K562 (cell line): ENCODE measurements around the gene MOG. TPM values are rescaled to one million over a fixed set of nuclear protein-coding genes. Genes with fewer than 3 reads are reported as not detected.

Source experiments
- ATAC-seq: fragments of 200-7000 bp; cut with Tn5 transposase; 3 replicates; pipeline ENCODE4 v1.9.1; 2020; ENCODE audit warnings: moderate library complexity
- BruUV-seq: library from RNA; stranded (reverse); fragments of 400-500 nt; replicated peaks from 2 replicates; lab custom pipeline; 2021; lab: Mats Ljungman, UMichigan
- CTCF ChIA-PET: fragments of 300-600 bp; formaldehyde crosslinking; extraction: SDS; loops from one replicate; lab custom pipeline; 2021; ENCODE audit warnings: low intra/inter-chr PET ratio; lab: Yijun Ruan, JAX
- POLR2A ChIA-PET: fragments of 300-600, 350-650 bp; sonication (Branson Sonifier 250); formaldehyde crosslinking; extraction: SDS; loops from one replicate; lab custom pipeline; 2021; ENCODE audit warnings: antibody characterized with exemption, inconsistent platforms; lab: Yijun Ruan, JAX
- DNase-seq, 4 experiments: peaks; one replicate each; pipeline versions ENCODE4 v3.0.0 to v3.0.0-alpha.2; 2011 to 2018; ENCODE audit warnings: low spot score in 3 of 4, mixed read lengths in 3 of 4; ENCODE audit errors: extremely low read depth in 1 of 4
- FAIRE-seq: peaks from 2 replicates; lab custom pipeline; 2011; peaks lifted over from hg19 to GRCh38; lab: Jason Lieb, UNC
- H2AFZ ChIP-seq: 2 replicates; pipeline ENCODE4 v1.6.0; 2011; ENCODE audit warnings: low read depth, low read length, control low read depth, inconsistent platforms
- H3K27ac ChIP-seq: fragments of 200-600 bp; 3 replicates; pipeline ENCODE4 v1.8.0; 2011; ENCODE audit warnings: low read depth, mild to moderate bottlenecking, control low read depth, inconsistent platforms, low read length, moderate library complexity, mixed read lengths; ENCODE audit errors: extremely low read depth
- H3K27me3 ChIP-seq, 2 experiments: fragments of 300-600 bp in 1 of 2; 2 replicates in 1 of 2; 3 replicates in 1 of 2; pipeline versions ENCODE4 v1.6.0 to v1.8.0; 2011; ENCODE audit warnings: inconsistent platforms in 2 of 2, low read length in 2 of 2, mild to moderate bottlenecking in 1 of 2, mixed read lengths in 1 of 2, moderate library complexity in 1 of 2; ENCODE audit not compliant: control insufficient read depth in 2 of 2, insufficient read depth in 2 of 2
- H3K36me3 ChIP-seq: fragments of 300-600 bp; 3 replicates; pipeline ENCODE4 v1.8.0; 2011; ENCODE audit warnings: mild to moderate bottlenecking, low read length, inconsistent platforms; ENCODE audit not compliant: control insufficient read depth, insufficient read depth
- H3K4me1 ChIP-seq, 2 experiments: fragments of 200-600 bp in 1 of 2; replicated peaks in 1 of 2; 2 replicates in 1 of 2; 3 replicates in 1 of 2; pipeline versions ENCODE4 v1.5.1 to v1.8.0; 2011; ENCODE audit warnings: inconsistent platforms in 2 of 2, low read length in 2 of 2, mild to moderate bottlenecking in 1 of 2, mixed read lengths in 1 of 2, moderate library complexity in 1 of 2; ENCODE audit not compliant: control insufficient read depth in 2 of 2, insufficient read depth in 2 of 2
- H3K4me2 ChIP-seq: 2 replicates; pipeline ENCODE4 v1.6.1; 2011; ENCODE audit warnings: low read length, control low read depth, inconsistent platforms, mixed read lengths; ENCODE audit not compliant: insufficient read depth
- H3K4me3 ChIP-seq: fragments of 200-600 bp; sonication (generic), shearing (Covaris generic); 2 replicates; pipeline ENCODE4 v1.5.1; 2016; ENCODE audit warnings: control low read depth, inconsistent platforms
- H3K79me2 ChIP-seq: fragments of 200-600 bp; 3 replicates; pipeline ENCODE4 v1.8.0; 2011; ENCODE audit warnings: low read length, inconsistent platforms; ENCODE audit not compliant: control insufficient read depth, insufficient read depth
- H3K9ac ChIP-seq, 2 experiments: 2 replicates each; pipeline versions ENCODE4 v1.6.0 to v1.6.1; 2011; ENCODE audit warnings: low read depth in 2 of 2, low read length in 2 of 2, control low read depth in 1 of 2, inconsistent platforms in 1 of 2, mild to moderate bottlenecking in 1 of 2, mixed read lengths in 1 of 2; ENCODE audit not compliant: insufficient read depth in 1 of 2
- H3K9me1 ChIP-seq: one replicate; pipeline ENCODE4 v1.6.0; 2011; ENCODE audit warnings: inconsistent platforms, mild to moderate bottlenecking, low read length, moderate library complexity; ENCODE audit not compliant: control insufficient read depth, insufficient read depth
- H3K9me3 ChIP-seq: replicated peaks from 2 replicates; pipeline ENCODE4 v1.5.1; 2011; ENCODE audit warnings: low read depth, low read length, inconsistent platforms; ENCODE audit not compliant: control insufficient read depth, insufficient read depth
- H4K20me1 ChIP-seq: replicated peaks from 2 replicates; pipeline ENCODE4 v1.6.1; 2011; ENCODE audit warnings: low read length, inconsistent platforms, mixed read lengths; ENCODE audit not compliant: control insufficient read depth, insufficient read depth
- NR1H2 ChIP-seq: sonication (generic); formaldehyde crosslinking; IDR thresholded peaks from 2 replicates; pipeline ENCODE4 v1.4.0; 2020; ENCODE audit warnings: mild to moderate bottlenecking, missing genetic modification reagents
- POLR2AphosphoS5 ChIP-seq: IDR thresholded peaks from 2 replicates; pipeline ENCODE4 v1.6.1; 2011; ENCODE audit warnings: mild to moderate bottlenecking, low read depth, low read length, moderate library complexity; ENCODE audit not compliant: control insufficient read depth, insufficient read depth
- RBM25 ChIP-seq: fragments of 200-400 bp; formaldehyde crosslinking; IDR thresholded peaks from 2 replicates; pipeline ENCODE4 v1.6.1; 2018; ENCODE audit warnings: low read length, low read depth, moderate library complexity; ENCODE audit not compliant: severe bottlenecking
- SAFB2 ChIP-seq: fragments of 200-400 bp; formaldehyde crosslinking; IDR thresholded peaks from 2 replicates; pipeline ENCODE4 v1.6.1; 2018; ENCODE audit warnings: borderline replicate concordance, low read length, low read depth, moderate library complexity; ENCODE audit not compliant: severe bottlenecking
- TAF7 ChIP-seq: fragments of 450-650 bp; IDR thresholded peaks from 2 replicates; pipeline ENCODE4 v1.6.1; 2016; ENCODE audit warnings: missing genetic modification characterization, missing compliant biosample characterization
- ZNF274 ChIP-seq: IDR thresholded peaks from 2 replicates; pipeline ENCODE4 v1.6.1; 2011; ENCODE audit warnings: low read depth, mild to moderate bottlenecking, low read length, moderate library complexity, borderline replicate concordance
- WGBS: fragments of 100-300 bp; shearing (Covaris generic); methylation state at CpG from one replicate; pipeline ENCODE4 v1.1.6; 2016; ENCODE audit warnings: low coverage, mixed read lengths; ENCODE audit not compliant: insufficient coverage; ENCODE audit errors: missing lambda C conversion rate; 5-methylcytosine and 5-hydroxymethylcytosine counted together
- in situ Hi-C: fragments of 300-500 bp; cut with MboI; formaldehyde crosslinking; loops from 4 replicates; pipeline ENCODE4 v1.15.0; 2018; ENCODE audit warnings: inconsistent platforms, mixed read lengths
- intact Hi-C: fragments of 100-400 bp; cut with micrococcal nuclease; formaldehyde crosslinking; loops from 2 replicates; pipeline ENCODE4 v1.14.2; 2022
- polyA plus RNA-seq, 8 experiments: library from polyadenylated mRNA; depleted of rRNA in 4 of 8; stranded (reverse) in 5 of 8; unstranded in 3 of 8; fragments of >200 nt; fragmentation: Nextera tagmentation in 2 of 8; fragmentation: Illumina TruSeq in 1 of 8; extraction: Ambion mirVana in 2 of 8; extraction: Trizol in 1 of 8; gene quantifications; 2 replicates each; pipeline versions ENCODE4 v1.2.1 to v1.2.3, GENCODE V29; 2011 to 2014; ENCODE audit warnings: inconsistent platforms in 1 of 8, missing spikeins in 1 of 8
- total RNA-seq, 7 experiments: library from RNA; depleted of rRNA in 6 of 7; stranded (reverse); fragments of >200 nt in 6 of 7; fragmentation: Illumina TruSeq in 2 of 7; extraction: Trizol in 2 of 7; gene quantifications; 2 replicates each; pipeline versions ENCODE4 v1.2.1 to v1.2.3, GENCODE V29; 2011 to 2021; ENCODE audit warnings: low replicate concordance in 1 of 7
- TF ChIP-seq, protein P1 (sequence below): fragments of 250-450 bp; sonication (Bioruptor Pico); IDR thresholded peaks from 2 replicates; pipeline ENCODE4 v1.4.0; 2020; ENCODE audit warnings: mild to moderate bottlenecking
- TF ChIP-seq, protein P2 (sequence below): sonication (generic); formaldehyde crosslinking; IDR thresholded peaks from 2 replicates; pipeline ENCODE4 v1.8.1; 2023; ENCODE audit warnings: mild to moderate bottlenecking, missing genetic modification reagents
- TF ChIP-seq, protein P3 (sequence below): fragments of 250-450 bp; sonication (Bioruptor Pico); IDR thresholded peaks from 2 replicates; pipeline ENCODE4 v1.5.0; 2021

The MOG gene
- total and polyA plus RNA-seq, 9 of the 15 experiments (the other 6 are each of a cell fraction or from before 2014, with no cell fraction given): not detected

DNA sequence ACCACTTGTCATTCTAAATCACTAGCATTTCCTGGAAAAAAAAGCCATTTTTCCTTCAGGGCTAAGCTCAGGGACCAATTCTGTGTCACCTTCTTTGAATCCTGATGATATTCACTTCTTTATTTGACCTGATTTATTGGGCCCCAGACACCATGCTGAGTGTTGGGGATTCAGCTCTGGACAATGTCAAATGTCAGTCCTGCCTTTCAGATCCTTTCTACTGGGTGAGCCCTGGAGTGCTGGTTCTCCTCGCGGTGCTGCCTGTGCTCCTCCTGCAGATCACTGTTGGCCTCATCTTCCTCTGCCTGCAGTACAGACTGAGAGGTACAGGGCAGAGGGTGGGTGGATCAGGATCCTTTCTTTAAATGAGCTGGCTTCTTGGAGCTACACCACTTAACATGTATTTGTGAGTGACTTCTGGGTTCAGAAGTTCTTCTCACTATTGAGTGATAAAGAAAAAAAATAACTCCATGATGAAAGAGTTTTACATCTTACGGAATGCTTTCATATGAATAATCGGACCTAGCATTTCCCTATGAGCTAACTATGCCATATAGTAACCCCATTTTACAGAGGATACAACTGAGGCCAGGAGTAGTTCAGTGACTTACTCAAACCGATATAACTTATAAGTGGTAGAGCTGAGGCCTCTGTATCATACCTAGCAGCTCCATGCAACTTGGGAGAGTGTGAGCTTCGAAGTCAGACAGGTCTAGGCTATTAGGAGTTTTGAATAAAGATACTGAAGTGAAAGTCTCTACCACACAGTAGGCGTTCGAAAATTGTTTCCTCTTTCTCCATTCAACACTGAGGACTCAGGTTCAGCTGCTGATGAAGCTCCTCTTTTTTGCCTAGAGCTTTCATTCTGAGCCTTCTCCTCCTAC lies 9.3 kb downstream of the MOG start:
- Histone ChIP-seq H3K79me2 (no peaks in the 10 kb centered on the region), H2AFZ (no peak overlapping the region), H3K4me1 (no peaks in the 10 kb centered on the region), H3K36me3 (no peaks in the 10 kb centered on the region), H3K9me1 (no peaks in the 10 kb centered on the region), H3K4me2 (no peak overlapping the region), H3K27me3 (peaks cover 19 to 42% of the 10 kb centered on the region in 2 experiments), H4K20me1 (0 out of 2 replicates have a peak, but pooled peaks cover 3% of the 10 kb centered on the region), H3K9ac (no peak overlapping the region), H3K9me3 (no peaks in the 10 kb centered on the region), H3K27ac (no peak overlapping the region), H3K4me3 (no peak overlapping the region)
- no TSS peak for BruUV-seq
- POLR2A ChIA-PET: interaction anchor here (0.5 to 1.7 kb wide), 6 partner anchors 16 to 1613 kb away, joined by 3 to 8 read pairs (median 4); no protein-coding TSS in a partner anchor
- intact Hi-C loops: no loop called here
- DNase-seq (no peak), FAIRE-seq (no peak), ATAC-seq (no peak; the same call in 2 of the 3 replicates)
- in situ Hi-C loops: no loop called here
- 6% methylated on average over 8 of the region's 8 CpGs for WGBS
- CTCF ChIA-PET: no interaction called here
- TF ChIP-seq SAFB2: no peak
- TF ChIP-seq RBM25: peak; percentile 75

DNA sequence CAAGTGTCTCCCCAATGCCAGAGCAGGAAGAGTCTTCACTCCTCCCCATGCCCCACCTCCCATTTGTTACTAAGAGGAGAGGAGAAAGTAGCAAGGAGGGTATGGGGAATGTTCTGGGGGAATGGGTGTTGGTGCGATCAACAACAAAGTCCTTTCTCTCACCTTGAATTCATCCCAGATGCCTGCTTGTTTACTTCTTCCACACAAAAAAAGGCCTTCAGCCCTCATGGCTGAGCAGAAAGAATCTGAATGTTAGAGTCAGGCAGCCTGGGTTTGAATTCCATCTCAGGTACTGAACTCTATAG lies 9.9 kb downstream of the MOG start:
- POLR2A ChIA-PET: interaction anchor here (1.3 to 1.7 kb wide), 2 partner anchors 25 to 33 kb away, joined by 4 to 8 read pairs; no protein-coding TSS in a partner anchor
- H3K9me3 ChIP-seq: no peaks in the 10 kb centered on the region
- BruUV-seq: no TSS peak
- TF ChIP-seq ZNF274 (no peak), TAF7 (no peak), POLR2AphosphoS5 (no peak), NR1H2 (no peak)
- TF ChIP-seq, protein P1, sequence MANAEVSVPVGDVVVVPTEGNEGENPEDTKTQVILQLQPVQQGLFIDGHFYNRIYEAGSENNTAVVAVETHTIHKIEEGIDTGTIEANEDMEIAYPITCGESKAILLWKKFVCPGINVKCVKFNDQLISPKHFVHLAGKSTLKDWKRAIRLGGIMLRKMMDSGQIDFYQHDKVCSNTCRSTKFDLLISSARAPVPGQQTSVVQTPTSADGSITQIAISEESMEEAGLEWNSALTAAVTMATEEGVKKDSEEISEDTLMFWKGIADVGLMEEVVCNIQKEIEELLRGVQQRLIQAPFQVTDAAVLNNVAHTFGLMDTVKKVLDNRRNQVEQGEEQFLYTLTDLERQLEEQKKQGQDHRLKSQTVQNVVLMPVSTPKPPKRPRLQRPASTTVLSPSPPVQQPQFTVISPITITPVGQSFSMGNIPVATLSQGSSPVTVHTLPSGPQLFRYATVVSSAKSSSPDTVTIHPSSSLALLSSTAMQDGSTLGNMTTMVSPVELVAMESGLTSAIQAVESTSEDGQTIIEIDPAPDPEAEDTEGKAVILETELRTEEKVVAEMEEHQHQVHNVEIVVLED (CRISPR knock-in tag): no peak
- TF ChIP-seq, protein P2, sequence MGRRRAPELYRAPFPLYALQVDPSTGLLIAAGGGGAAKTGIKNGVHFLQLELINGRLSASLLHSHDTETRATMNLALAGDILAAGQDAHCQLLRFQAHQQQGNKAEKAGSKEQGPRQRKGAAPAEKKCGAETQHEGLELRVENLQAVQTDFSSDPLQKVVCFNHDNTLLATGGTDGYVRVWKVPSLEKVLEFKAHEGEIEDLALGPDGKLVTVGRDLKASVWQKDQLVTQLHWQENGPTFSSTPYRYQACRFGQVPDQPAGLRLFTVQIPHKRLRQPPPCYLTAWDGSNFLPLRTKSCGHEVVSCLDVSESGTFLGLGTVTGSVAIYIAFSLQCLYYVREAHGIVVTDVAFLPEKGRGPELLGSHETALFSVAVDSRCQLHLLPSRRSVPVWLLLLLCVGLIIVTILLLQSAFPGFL (CRISPR knock-in tag): no peak
- TF ChIP-seq, protein P3, sequence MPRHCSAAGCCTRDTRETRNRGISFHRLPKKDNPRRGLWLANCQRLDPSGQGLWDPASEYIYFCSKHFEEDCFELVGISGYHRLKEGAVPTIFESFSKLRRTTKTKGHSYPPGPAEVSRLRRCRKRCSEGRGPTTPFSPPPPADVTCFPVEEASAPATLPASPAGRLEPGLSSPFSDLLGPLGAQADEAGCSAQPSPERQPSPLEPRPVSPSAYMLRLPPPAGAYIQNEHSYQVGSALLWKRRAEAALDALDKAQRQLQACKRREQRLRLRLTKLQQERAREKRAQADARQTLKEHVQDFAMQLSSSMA (CRISPR knock-in tag): no peak

More for the DNA sequence above, 9.9 kb downstream of the MOG start:
- intact Hi-C loops (no loop called here), in situ Hi-C loops (no loop called here)
- ATAC-seq: no peak
- H3K9me1 ChIP-seq: no peaks in the 10 kb centered on the region
- H3K4me2 ChIP-seq: no peak overlapping the region
- H3K79me2 ChIP-seq: no peaks in the 10 kb centered on the region
- CTCF ChIA-PET: no interaction called here
- no peaks in the 10 kb centered on the region for H3K36me3 ChIP-seq
- 0% methylated on average over 1 of the region's 1 CpG for WGBS
- H2AFZ ChIP-seq: no peak overlapping the region
- H3K27me3 ChIP-seq: peaks cover 17 to 38% of the 10 kb centered on the region in 2 experiments
- no peak for DNase-seq
- no peak for FAIRE-seq
- no peak overlapping the region for H3K4me3 ChIP-seq
- no peak overlapping the region for H3K9ac ChIP-seq
- H3K4me1 ChIP-seq: no peaks in the 10 kb centered on the region
- H3K27ac ChIP-seq: no peak overlapping the region
- 0 out of 2 replicates have a peak, but pooled peaks cover 3% of the 10 kb centered on the region for H4K20me1 ChIP-seq
